ENCODE measurements around the gene INS.

Gene INS

GRCh38 chr11:2140411-2141400 is 20.3 kb downstream of the INS start:
- no peaks in the 10 kb centered on the region for H3K4me1 ChIP-seq (ENCODE audit: insufficient read depth, low read length)
- H2AFZ ChIP-seq (ENCODE audit: low read depth, low read length) = no peak overlapping the region
- H3K27me3 ChIP-seq (ENCODE audit: insufficient read depth, low read length, poor library complexity) = peaks cover 10% of the 10 kb centered on the region
- H3K4me3 ChIP-seq (ENCODE audit: low read depth in 1 of 2, low read length in 2 of 2) = no peak overlapping the region
- no peak overlapping the region for H3K9ac ChIP-seq (ENCODE audit: low read depth, low read length)
- peaks cover under 1% of the 10 kb centered on the region; the same call in 1 of the 2 replicates for H4K20me1 ChIP-seq (ENCODE audit: insufficient read depth, low read length)
- H3K4me2 ChIP-seq (ENCODE audit: insufficient read depth, low read length) = no peak overlapping the region
- ATAC-seq (ENCODE audit: insufficient read depth, low read depth) (no peak), DNase-seq (no peak)
- TF ChIP-seq EZH2 (IDR thresholded peaks at IDR 0.05; ENCODE audit: borderline replicate concordance, low read depth, low read length, severe bottlenecking) = no peak
- no peak for TF ChIP-seq CTCF (IDR thresholded peaks at IDR 0.05; ENCODE audit: borderline replicate concordance, extremely low read depth, low read length, poor library complexity, severe bottlenecking)
- no peaks in the 10 kb centered on the region for H3K79me2 ChIP-seq (ENCODE audit: insufficient read depth, low read length)
- H3K36me3 ChIP-seq (ENCODE audit: insufficient read depth, low read length) = no peaks in the 10 kb centered on the region
- no peaks in the 10 kb centered on the region for H3K9me3 ChIP-seq (ENCODE audit: insufficient read depth, low read length, severe bottlenecking)
- no peak overlapping the region for H3K27ac ChIP-seq (ENCODE audit: low read length)

- no peak for DNase-seq
- Histone ChIP-seq H2AFZ (ENCODE audit: low read depth, low read length) (no peak overlapping the region), H3K27ac (ENCODE audit: low read length) (no peak overlapping the region), H3K4me1 (ENCODE audit: insufficient read depth, low read length) (no peaks in the 10 kb centered on the region), H4K20me1 (ENCODE audit: insufficient read depth, low read length) (no peaks in the 10 kb centered on the region), H3K9ac (ENCODE audit: low read depth, low read length) (no peak overlapping the region), H3K4me2 (ENCODE audit: insufficient read depth, low read length) (no peak overlapping the region), H3K27me3 (ENCODE audit: insufficient read depth, low read length, poor library complexity) (peaks cover 6% of the 10 kb centered on the region), H3K4me3 (ENCODE audit: low read depth in 1 of 2, low read length in 2 of 2) (no peak overlapping the region), H3K9me3 (ENCODE audit: insufficient read depth, low read length, severe bottlenecking) (no peaks in the 10 kb centered on the region), H3K36me3 (ENCODE audit: insufficient read depth, low read length) (no peaks in the 10 kb centered on the region), H3K79me2 (ENCODE audit: insufficient read depth, low read length) (no peaks in the 10 kb centered on the region)
- ATAC-seq (ENCODE audit: insufficient read depth, low read depth) = no peak
- TF ChIP-seq EZH2 (IDR thresholded peaks at IDR 0.05; ENCODE audit: borderline replicate concordance, low read depth, low read length, severe bottlenecking) = no peak
- no peak for TF ChIP-seq CTCF (IDR thresholded peaks at IDR 0.05; ENCODE audit: borderline replicate concordance, extremely low read depth, low read length, poor library complexity, severe bottlenecking)
Measured at GRCh38 chr11:2139621-2140337, 21.2 kb downstream of the INS start.

GRCh38 chr11:2139123-2139521 is 21.9 kb downstream of the INS start, which contains the start of gene IGF2:
Gene IGF2, minus strand, starts transcription at chr11:2139389. Its CDS starts 3,866 bp downstream, at chr11:2135523.
- DNase-seq (no peak), ATAC-seq (ENCODE audit: insufficient read depth, low read depth) (no peak)
- H3K4me2 ChIP-seq (ENCODE audit: insufficient read depth, low read length) = no peak within 1 kb of the TSS
- no peaks in the 10 kb centered on the region for H4K20me1 ChIP-seq (ENCODE audit: insufficient read depth, low read length)
- no peak within 1 kb of the TSS for H3K4me3 ChIP-seq (ENCODE audit: low read depth in 1 of 2, low read length in 2 of 2)
- peaks cover 5% of the 10 kb centered on the region for H3K27me3 ChIP-seq (ENCODE audit: insufficient read depth, low read length, poor library complexity)
- H3K36me3 ChIP-seq (ENCODE audit: insufficient read depth, low read length) = no peaks in the 10 kb centered on the region
- no peak for TF ChIP-seq CTCF (IDR thresholded peaks at IDR 0.05; ENCODE audit: borderline replicate concordance, extremely low read depth, low read length, poor library complexity, severe bottlenecking)
- no peaks in the 10 kb centered on the region for H3K4me1 ChIP-seq (ENCODE audit: insufficient read depth, low read length)
- no peak within 1 kb of the TSS for H3K9ac ChIP-seq (ENCODE audit: low read depth, low read length)
- H3K79me2 ChIP-seq (ENCODE audit: insufficient read depth, low read length) = no peaks in the 10 kb centered on the region
- no peak within 1 kb of the TSS for H3K27ac ChIP-seq (ENCODE audit: low read length)
- H3K9me3 ChIP-seq (ENCODE audit: insufficient read depth, low read length, severe bottlenecking) = no peaks in the 10 kb centered on the region
- no peak within 1 kb of the TSS for H2AFZ ChIP-seq (ENCODE audit: low read depth, low read length)

Measured in DND-41 (cell line).